ENCODE data around the gene KIAA1671. TPM values are rescaled to one million over a fixed set of nuclear protein-coding genes. Genes with fewer than 3 reads are reported as not detected.

Gene KIAA1671
- total and polyA plus RNA-seq, 2 donors, result 13.0 to 19.0 TPM

- Histone ChIP-seq H3K36me3 (ENCODE audit: insufficient read depth) (no peaks in the 10 kb centered on the region), H3K27ac (ENCODE audit: low read depth) (no peak overlapping the region), H3K4me3 (ENCODE audit: low read depth, low read length) (no peak overlapping the region), H3K4me1 (ENCODE audit: insufficient read depth) (no peaks in the 10 kb centered on the region)
- WGBS, result 77% methylated on average over 11 of the region's 11 CpGs
- DNase-seq (ENCODE audit: extremely low spot score), result no peak
Observed at GRCh38 chr22:25021976-25022711, 69.6 kb downstream of the KIAA1671 start.

- Histone ChIP-seq H3K4me1 (ENCODE audit: insufficient read depth) (no peaks in the 10 kb centered on the region), H3K36me3 (ENCODE audit: insufficient read depth) (no peaks in the 10 kb centered on the region), H3K27ac (ENCODE audit: low read depth) (no peak overlapping the region), H3K4me3 (ENCODE audit: low read depth, low read length) (no peak overlapping the region)
- 80% methylated on average over 3 of the region's 3 CpGs for WGBS
- DNase-seq (ENCODE audit: extremely low spot score), result no peak
Observed at GRCh38 chr22:25023879-25024278, 71.4 kb downstream of the KIAA1671 start.

DNA sequence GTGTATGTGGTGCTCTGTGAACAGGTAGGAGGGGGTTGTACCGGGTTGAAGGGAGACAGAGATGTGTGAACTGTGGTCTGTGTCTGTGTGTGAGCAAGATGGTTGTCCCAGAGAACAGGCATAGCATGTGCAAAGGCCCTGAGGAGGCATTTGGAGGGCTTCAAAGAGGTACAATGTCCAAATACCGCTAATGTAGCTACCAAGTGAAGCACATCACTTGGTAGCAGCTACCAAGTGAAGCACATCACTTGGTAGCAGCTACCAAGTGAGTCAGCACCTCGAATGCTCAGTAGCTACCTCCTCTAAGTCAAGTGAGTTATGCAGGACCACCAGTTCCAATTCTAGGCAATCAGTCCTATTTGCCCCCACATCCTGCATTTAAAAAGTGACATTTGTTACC, 72.4 kb downstream of the KIAA1671 start:
- Histone ChIP-seq H3K36me3 (ENCODE audit: insufficient read depth) (no peaks in the 10 kb centered on the region), H3K4me1 (ENCODE audit: insufficient read depth) (no peaks in the 10 kb centered on the region), H3K27ac (ENCODE audit: low read depth) (no peak overlapping the region), H3K4me3 (ENCODE audit: low read depth, low read length) (no peak overlapping the region)
- WGBS, result 92% methylated on average over 3 of the region's 3 CpGs
- no peak for DNase-seq (ENCODE audit: extremely low spot score)

DNA sequence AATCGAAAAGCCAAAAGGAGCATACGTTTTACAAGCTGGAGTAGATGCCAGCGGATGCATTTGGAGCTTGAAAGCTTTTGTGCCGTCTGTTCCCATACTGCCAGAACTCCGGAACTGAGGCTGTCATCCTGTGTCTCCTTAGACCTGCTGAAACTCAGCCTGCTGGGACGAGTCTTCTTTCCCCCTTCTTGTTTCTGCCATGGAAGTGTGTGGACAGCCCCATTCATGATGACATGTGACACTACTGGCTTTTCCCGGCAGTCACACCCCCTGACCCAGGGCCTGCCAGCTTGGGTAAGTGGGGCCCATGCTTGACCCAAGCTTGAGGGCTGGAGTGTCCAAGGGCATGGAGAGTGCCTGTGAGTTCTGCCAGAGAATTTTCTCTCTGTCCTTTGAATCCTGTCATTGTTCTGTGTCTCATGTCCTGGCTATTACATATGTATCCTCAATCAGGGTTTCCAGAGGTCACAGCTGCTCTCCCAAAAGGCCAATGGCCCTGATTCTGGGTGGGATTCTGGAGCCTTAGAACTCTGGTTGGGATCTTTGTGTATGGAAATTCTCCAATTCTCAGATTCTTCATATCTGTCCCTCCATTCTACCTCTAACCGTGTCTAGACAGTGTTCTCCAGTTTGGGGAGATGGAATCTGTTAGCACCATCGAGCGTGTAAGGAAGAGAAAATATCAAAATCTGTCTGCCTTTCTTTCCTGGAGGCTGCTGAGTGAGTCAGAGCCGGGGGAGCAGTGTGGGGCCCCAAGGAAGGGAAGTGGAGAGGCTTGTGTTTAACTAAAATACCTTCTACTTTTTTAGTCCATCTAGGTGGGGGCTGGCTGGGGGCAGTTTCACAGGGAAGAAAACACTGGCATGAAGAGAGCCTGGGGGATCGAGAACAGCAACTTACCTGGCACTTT, 73.2 kb downstream of the KIAA1671 start:
- H3K4me1 ChIP-seq (ENCODE audit: insufficient read depth), result no peaks in the 10 kb centered on the region
- no peak overlapping the region for H3K4me3 ChIP-seq (ENCODE audit: low read depth, low read length)
- 45% methylated on average over 12 of the region's 12 CpGs for WGBS
- peak overlapping the region; percentile 61 for H3K27ac ChIP-seq (ENCODE audit: low read depth)
- no peak for DNase-seq (ENCODE audit: extremely low spot score)
- H3K36me3 ChIP-seq (ENCODE audit: insufficient read depth), result no peaks in the 10 kb centered on the region

DNA sequence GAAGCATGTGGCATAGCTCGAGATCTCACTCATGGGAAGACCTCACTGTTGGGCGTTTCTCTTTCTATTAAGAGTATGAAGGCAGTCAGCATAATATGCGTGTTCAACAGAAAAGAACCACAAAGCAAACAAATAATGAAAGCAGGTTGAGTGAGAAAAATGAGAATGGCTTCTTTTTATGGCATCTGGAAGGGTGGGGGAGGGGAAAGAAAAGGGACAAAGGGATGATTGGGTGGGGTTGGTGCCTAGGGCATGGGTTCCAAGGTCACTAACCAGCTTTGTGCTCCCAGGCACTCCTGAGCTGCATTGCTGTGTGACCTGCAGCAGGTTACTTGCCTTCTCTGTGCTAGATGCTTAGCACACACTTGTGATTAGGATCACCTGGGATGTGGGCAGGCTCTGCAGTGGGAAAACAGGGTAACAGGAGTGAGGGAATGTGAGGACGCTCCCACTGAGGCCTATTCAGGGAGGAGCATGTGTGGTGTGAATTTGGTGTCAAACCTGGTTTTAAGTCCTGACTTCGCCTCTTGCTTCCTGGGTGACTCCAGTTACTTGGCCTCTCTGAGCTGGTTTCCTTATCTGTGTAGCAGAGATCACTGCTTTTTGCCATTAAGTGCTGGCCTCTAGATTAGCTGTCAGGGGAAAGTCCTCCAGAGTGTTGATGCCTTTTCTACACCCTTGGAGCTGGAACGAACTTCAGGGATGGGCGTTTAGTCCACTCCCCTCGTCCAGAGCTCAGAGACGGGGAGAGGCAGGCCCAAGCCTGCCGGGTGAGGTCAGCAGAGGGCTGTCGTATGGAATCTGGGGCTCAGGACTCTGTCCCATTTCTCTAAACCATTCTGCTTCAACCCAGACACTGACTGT, 74.8 kb downstream of the KIAA1671 start:
- Histone ChIP-seq H3K27ac (ENCODE audit: low read depth) (peak overlapping the region; percentile 35), H3K36me3 (ENCODE audit: insufficient read depth) (no peaks in the 10 kb centered on the region), H3K4me1 (ENCODE audit: insufficient read depth) (no peaks in the 10 kb centered on the region), H3K4me3 (ENCODE audit: low read depth, low read length) (no peak overlapping the region)
- WGBS, result 59% methylated on average over 11 of the region's 11 CpGs
- DNase-seq (ENCODE audit: extremely low spot score), result no peak

DNA sequence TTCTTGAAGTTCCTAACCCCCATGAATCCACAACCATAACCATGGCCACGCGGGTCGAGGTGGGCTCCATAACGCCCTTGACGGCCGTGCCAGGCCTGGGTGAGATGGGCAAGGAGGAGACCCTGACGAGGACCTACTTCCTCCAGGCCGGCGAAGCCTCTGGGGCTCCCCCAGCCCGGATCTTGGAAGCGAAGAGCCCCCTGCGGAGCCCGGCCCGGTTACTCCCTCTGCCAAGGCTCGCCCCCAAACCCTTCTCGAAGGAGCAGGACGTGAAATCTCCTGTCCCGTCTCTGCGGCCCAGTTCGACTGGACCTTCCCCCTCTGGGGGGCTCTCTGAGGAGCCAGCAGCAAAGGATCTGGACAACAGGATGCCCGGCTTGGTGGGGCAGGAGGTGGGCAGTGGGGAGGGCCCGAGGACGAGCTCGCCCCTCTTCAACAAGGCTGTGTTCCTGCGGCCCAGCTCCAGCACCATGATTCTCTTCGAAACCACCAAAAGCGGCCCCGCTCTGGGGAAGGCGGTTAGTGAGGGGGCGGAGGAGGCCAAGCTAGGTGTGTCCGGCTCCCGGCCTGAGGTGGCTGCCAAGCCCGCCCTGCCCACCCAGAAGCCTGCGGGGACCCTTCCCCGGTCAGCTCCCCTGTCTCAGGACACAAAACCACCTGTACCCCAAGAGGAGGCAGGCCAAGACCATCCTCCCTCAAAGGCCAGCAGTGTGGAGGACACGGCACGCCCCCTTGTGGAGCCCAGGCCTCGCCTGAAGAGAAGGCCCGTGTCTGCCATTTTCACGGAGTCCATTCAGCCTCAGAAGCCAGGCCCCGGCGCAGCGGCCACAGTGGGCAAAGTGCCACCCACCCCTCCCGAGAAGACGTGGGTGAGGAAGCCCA, 75.7 kb downstream of the KIAA1671 start:
- DNase-seq (ENCODE audit: extremely low spot score), result no peak
- no peak overlapping the region for H3K27ac ChIP-seq (ENCODE audit: low read depth)
- WGBS, result 84% methylated on average over 45 of the region's 45 CpGs

GRCh38 chr22:25028841-25029141, 76.3 kb downstream of the KIAA1671 start:
- 82% methylated on average over 9 of the region's 9 CpGs for WGBS
- DNase-seq (ENCODE audit: extremely low spot score), result no peak
- no peak overlapping the region for H3K27ac ChIP-seq (ENCODE audit: low read depth)
- H3K4me3 ChIP-seq (ENCODE audit: low read depth, low read length), result no peak overlapping the region
- no peaks in the 10 kb centered on the region for H3K36me3 ChIP-seq (ENCODE audit: insufficient read depth)
- no peaks in the 10 kb centered on the region for H3K4me1 ChIP-seq (ENCODE audit: insufficient read depth)

More for the DNA sequence above, 75.7 kb downstream of the KIAA1671 start:
- H3K4me1 ChIP-seq (ENCODE audit: insufficient read depth), result no peaks in the 10 kb centered on the region
- H3K4me3 ChIP-seq (ENCODE audit: low read depth, low read length), result no peak overlapping the region
- no peaks in the 10 kb centered on the region for H3K36me3 ChIP-seq (ENCODE audit: insufficient read depth)

DNA sequence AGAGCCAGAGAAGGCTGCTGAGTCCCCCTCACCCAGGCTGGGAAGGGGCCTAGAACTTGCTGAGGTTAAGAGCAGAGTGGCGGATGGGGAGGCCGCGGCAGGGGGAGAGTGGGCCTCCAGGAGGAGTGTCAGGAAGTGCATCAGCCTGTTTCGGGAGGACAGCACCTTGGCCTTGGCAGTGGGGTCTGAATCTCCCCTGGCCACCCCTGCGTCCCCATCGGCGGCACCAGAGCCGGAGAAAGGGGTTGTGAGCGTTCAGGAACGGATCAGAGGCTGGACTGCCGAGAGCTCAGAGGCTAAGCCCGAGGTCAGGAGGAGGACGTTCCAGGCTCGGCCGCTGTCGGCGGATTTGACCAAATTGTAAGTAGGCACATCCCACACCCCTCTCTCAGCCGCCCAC, 76.7 kb downstream of the KIAA1671 start:
- H3K4me3 ChIP-seq (ENCODE audit: low read depth, low read length), result no peak overlapping the region
- no peak for DNase-seq (ENCODE audit: extremely low spot score)
- H3K36me3 ChIP-seq (ENCODE audit: insufficient read depth), result no peaks in the 10 kb centered on the region
- no peaks in the 10 kb centered on the region for H3K4me1 ChIP-seq (ENCODE audit: insufficient read depth)
- H3K27ac ChIP-seq (ENCODE audit: low read depth), result no peak overlapping the region
- WGBS, result 97% methylated on average over 18 of the region's 18 CpGs

DNA sequence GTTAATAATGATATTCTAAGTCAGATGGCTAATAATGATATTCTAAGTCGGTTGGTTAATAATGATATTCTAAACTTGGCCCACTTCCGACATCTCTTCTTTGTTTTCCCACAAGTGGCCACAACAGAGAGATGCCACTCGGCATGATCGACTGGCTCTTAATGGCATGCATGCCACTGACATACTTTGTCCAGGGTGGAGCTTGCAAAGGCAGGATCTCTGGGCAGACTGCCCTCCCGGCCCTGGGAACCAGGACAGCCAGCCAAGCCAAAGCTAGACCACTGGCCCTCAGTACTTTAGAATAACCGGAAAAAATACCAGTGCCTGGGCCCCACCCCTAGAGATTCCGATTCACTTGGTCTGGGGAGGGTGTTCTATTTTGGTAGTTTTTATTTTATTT, 78.1 kb downstream of the KIAA1671 start:
- H3K4me3 ChIP-seq (ENCODE audit: low read depth, low read length), result no peak overlapping the region
- no peak for DNase-seq (ENCODE audit: extremely low spot score)
- H3K4me1 ChIP-seq (ENCODE audit: insufficient read depth), result no peaks in the 10 kb centered on the region
- no peaks in the 10 kb centered on the region for H3K36me3 ChIP-seq (ENCODE audit: insufficient read depth)
- WGBS, result 73% methylated on average over 7 of the region's 7 CpGs
- H3K27ac ChIP-seq (ENCODE audit: low read depth), result no peak overlapping the region

DNA sequence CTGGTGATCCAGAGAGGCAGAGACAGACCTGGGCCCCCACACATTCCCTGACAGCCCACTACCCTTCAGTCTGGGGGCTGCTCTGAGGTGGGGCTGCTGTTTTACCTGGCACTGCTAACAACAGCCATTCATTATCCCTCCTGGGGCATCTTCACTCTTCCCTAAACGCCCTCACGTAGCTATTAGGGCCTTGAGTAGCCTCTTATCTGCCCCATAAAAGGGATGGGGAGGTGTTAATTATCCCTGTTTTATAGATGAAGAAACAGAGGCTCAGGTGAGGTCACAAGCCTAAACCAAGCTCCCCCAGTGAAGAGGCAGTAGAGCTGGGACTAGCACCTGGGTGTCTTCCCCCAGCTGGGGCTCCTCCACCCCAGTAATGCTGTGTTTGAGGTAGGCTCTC, 79.5 kb downstream of the KIAA1671 start:
- Histone ChIP-seq H3K4me1 (ENCODE audit: insufficient read depth) (no peaks in the 10 kb centered on the region), H3K4me3 (ENCODE audit: low read depth, low read length) (no peak overlapping the region), H3K27ac (ENCODE audit: low read depth) (no peak overlapping the region), H3K36me3 (ENCODE audit: insufficient read depth) (no peaks in the 10 kb centered on the region)
- WGBS, result 57% methylated on average over 2 of the region's 2 CpGs
- DNase-seq (ENCODE audit: extremely low spot score), result no peak

DNA sequence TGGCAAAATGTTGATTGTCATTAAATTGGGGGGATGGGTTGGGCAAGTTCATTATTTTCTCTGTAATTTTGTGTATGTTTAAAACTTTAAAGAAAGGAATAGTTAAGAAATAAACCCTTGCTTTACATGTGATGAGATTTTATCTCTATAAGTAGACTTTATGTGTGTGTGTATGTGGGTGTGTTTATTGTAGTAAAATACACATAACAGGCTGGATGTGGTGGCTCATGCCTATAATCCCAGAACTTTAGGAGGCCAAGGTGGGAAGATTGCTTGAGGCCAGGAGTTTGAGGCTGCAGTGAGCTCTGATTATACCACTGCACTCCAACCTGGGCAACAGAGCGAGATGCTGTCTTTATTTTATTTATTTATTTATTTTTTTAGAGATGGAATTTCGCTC, 83.2 kb downstream of the KIAA1671 start:
- H3K27ac ChIP-seq (ENCODE audit: low read depth), result no peak overlapping the region
- H3K36me3 ChIP-seq (ENCODE audit: insufficient read depth), result no peaks in the 10 kb centered on the region
- no peak for DNase-seq (ENCODE audit: extremely low spot score)
- no peak overlapping the region for H3K4me3 ChIP-seq (ENCODE audit: low read depth, low read length)
- WGBS, result 95% methylated on average over 2 of the region's 2 CpGs
- no peaks in the 10 kb centered on the region for H3K4me1 ChIP-seq (ENCODE audit: insufficient read depth)

GRCh38 chr22:25038239-25038638, 85.7 kb downstream of the KIAA1671 start:
- Histone ChIP-seq H3K27ac (ENCODE audit: low read depth) (no peak overlapping the region), H3K36me3 (ENCODE audit: insufficient read depth) (no peaks in the 10 kb centered on the region), H3K4me1 (ENCODE audit: insufficient read depth) (no peaks in the 10 kb centered on the region), H3K4me3 (ENCODE audit: low read depth, low read length) (no peak overlapping the region)
- WGBS, result 93% methylated on average over 8 of the region's 8 CpGs
- no peak for DNase-seq (ENCODE audit: extremely low spot score)

- H3K36me3 ChIP-seq (ENCODE audit: insufficient read depth), result no peaks in the 10 kb centered on the region
- WGBS, result 94% methylated on average over 15 of the region's 15 CpGs
- no peak overlapping the region for H3K4me3 ChIP-seq (ENCODE audit: low read depth, low read length)
- H3K27ac ChIP-seq (ENCODE audit: low read depth), result no peak overlapping the region
- DNase-seq (ENCODE audit: extremely low spot score), result no peak
- H3K4me1 ChIP-seq (ENCODE audit: insufficient read depth), result no peaks in the 10 kb centered on the region
Observed at GRCh38 chr22:25038771-25039170, 86.3 kb downstream of the KIAA1671 start.
